ENCODE measurements around the gene CUTC. TPM values are rescaled to one million over a fixed set of nuclear protein-coding genes. Genes with fewer than 3 reads are reported as not detected.

Gene CUTC
- total and polyA plus RNA-seq, 2 donors (not counting 1 experiment from before 2014, with no cell fraction given), result 19.4 to 22.6 TPM

- H2AFZ ChIP-seq (ENCODE audit: low read length), result no peak overlapping the region
Measured at GRCh38 chr10:99805190-99805589, 73.2 kb downstream of the CUTC start.

More at GRCh38 chr10:99805190-99805589, 73.2 kb downstream of the CUTC start:
- Histone ChIP-seq H3K4me3 (replicated peaks in 1 of 4; ENCODE audit: control extremely low read depth in 1 of 4, insufficient read depth in 1 of 4, low read depth in 3 of 4, low read length in 4 of 4) (no peak overlapping the region), H3K79me2 (ENCODE audit: control insufficient read depth, insufficient read depth, low read length) (no peaks in the 10 kb centered on the region), H4K20me1 (ENCODE audit: control insufficient read depth, extremely low read depth, insufficient read depth, low read length) (no peaks in the 10 kb centered on the region), H3K36me3 (ENCODE audit: control insufficient read depth, insufficient read depth, low read length) (no peaks in the 10 kb centered on the region), H3K27ac (ENCODE audit: insufficient read depth, low read length) (no peak overlapping the region), H3K4me1 (ENCODE audit: control insufficient read depth, extremely low read depth, insufficient read depth, low read length) (no peaks in the 10 kb centered on the region), H3K27me3 (ENCODE audit: control insufficient read depth, insufficient read depth, low read length) (no peaks in the 10 kb centered on the region), H3K9ac (ENCODE audit: insufficient read depth, low read length) (no peak overlapping the region), H3K9me3 (ENCODE audit: control insufficient read depth, insufficient read depth, low read depth, low read length) (no peaks in the 10 kb centered on the region), H3K4me2 (ENCODE audit: extremely low read depth, insufficient read depth, low read length) (no peak overlapping the region)
- TF ChIP-seq EZH2 (IDR thresholded peaks at IDR 0.05; ENCODE audit: low read length, missing control alignments) (no peak), CTCF (conservative IDR thresholded peaks at IDR 0.05 in 1 of 2, IDR thresholded peaks at IDR 0.05 in 1 of 2; ENCODE audit: low read depth in 1 of 2, low read length in 2 of 2) (no peak)
- no peak for DNase-seq (ENCODE audit: low read depth in 2 of 2)

Other genes starting within 250 kb of the CUTC start
- not detected in 2 replicates for gene NKX2-3, start 199.3 kb upstream of the CUTC start, total RNA-seq
- gene NKX2-3, start 199.3 kb upstream of the CUTC start, polyA plus RNA-seq, result not detected in 2 replicates
- gene SLC25A28, start 111.8 kb upstream of the CUTC start, total RNA-seq, result 22.6 and 30.7 TPM in 2 replicates
- gene SLC25A28, start 111.8 kb upstream of the CUTC start, polyA plus RNA-seq, result 19.8 and 22.4 TPM in 2 replicates
- gene ENTPD7, start 72.7 kb upstream of the CUTC start, total RNA-seq, result 13.6 and 28.9 TPM in 2 replicates
- 12.1 and 17.3 TPM in 2 replicates for gene ENTPD7, start 72.7 kb upstream of the CUTC start, polyA plus RNA-seq
- gene COX15, start 107 bp upstream of the CUTC start, total RNA-seq, result 43.7 and 43.9 TPM in 2 replicates
- 26.4 and 31.3 TPM in 2 replicates for gene COX15, start 107 bp upstream of the CUTC start, polyA plus RNA-seq
- gene ABCC2, start 50.4 kb downstream of the CUTC start, total RNA-seq, result 0.26 and 0.66 TPM in 2 replicates
- 0.17 and 0.21 TPM in 2 replicates for gene ABCC2, start 50.4 kb downstream of the CUTC start, polyA plus RNA-seq

Data from fibroblast of lung (primary cell).